Activated CD4-positive, alpha-beta T cell treated with anti-CD3 and anti-CD28 coated beads, Interleukin-2, amount 10 ng/mL, durations not matched to agents 7 days and 5 days (primary cell): Measurements from ENCODE around the gene IL4R. TPM values are rescaled to one million over a fixed set of nuclear protein-coding genes. Genes with fewer than 3 reads are reported as not detected.

Experiments
- CTCF ChIA-PET: fragments of 350-600 bp; sonication (Branson Sonifier 250); formaldehyde crosslinking; loops from one replicate; lab custom pipeline; 2021; ENCODE audit warnings: antibody characterized with exemption; lab: Charles Lee
- POLR2A ChIA-PET: fragments of 350-600 bp; sonication (Branson Sonifier 250); formaldehyde crosslinking; loops from one replicate; lab custom pipeline; 2021; ENCODE audit warnings: antibody characterized with exemption; lab: Charles Lee
- DNase-seq: peaks from one replicate; pipeline ENCODE4 v3.0.0-alpha.2; 2020
- H3K27ac Mint-ChIP-seq: one replicate; pipeline ENCODE4 v1.8.0; 2021; ENCODE audit warnings: mild to moderate bottlenecking, moderate library complexity, mixed read lengths
- H3K27me3 Mint-ChIP-seq: one replicate; pipeline ENCODE4 v1.8.0; 2021; ENCODE audit warnings: mixed read lengths
- H3K36me3 Mint-ChIP-seq: one replicate; pipeline ENCODE4 v1.8.0; 2021; ENCODE audit warnings: low read depth, mixed read lengths
- H3K4me1 Mint-ChIP-seq: one replicate; pipeline ENCODE4 v1.8.0; 2021; ENCODE audit warnings: mixed read lengths
- H3K4me3 Mint-ChIP-seq: one replicate; pipeline ENCODE4 v1.8.0; 2021; ENCODE audit warnings: mild to moderate bottlenecking, moderate library complexity, mixed read lengths
- H3K9me3 Mint-ChIP-seq: one replicate; pipeline ENCODE4 v1.8.0; 2021; ENCODE audit warnings: mixed read lengths
- total RNA-seq, 2 experiments: library from RNA; stranded (reverse); gene quantifications; one replicate each; pipeline ENCODE4 v1.2.3, GENCODE V29; 2021

Gene IL4R
- total RNA-seq, 2 experiments from 2014 or later: 242 to 262 TPM

DNA sequence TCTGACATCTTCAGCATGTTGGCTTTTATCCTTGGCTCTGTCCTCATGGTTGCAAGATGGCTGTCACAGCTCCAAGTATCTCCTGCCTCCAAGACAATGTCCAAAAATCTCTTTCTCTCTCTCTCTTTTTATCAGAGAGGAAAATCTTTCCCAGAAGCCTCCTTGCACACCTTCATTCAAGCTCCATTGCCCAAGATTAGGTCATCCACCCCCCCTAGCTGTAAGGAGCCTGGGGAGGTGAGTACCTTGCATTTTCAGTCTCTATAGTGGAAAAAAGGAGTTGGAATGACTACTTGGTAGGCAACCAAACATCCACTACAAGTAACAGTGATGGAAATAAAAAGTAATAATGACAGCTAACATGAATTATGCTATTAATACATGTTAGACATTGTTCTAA lies 23.2 kb upstream of the IL4R start:
- no peak overlapping the region for H3K4me3 Mint-ChIP-seq
- no peak for DNase-seq
- ChIA-PET POLR2A (no interaction called here), CTCF (interaction anchor here (0.7 to 0.8 kb wide), 2 partner anchors 9 to 77 kb away, joined by 3 read pairs; no protein-coding TSS in a partner anchor)
- no peak overlapping the region for H3K27ac Mint-ChIP-seq
- peaks cover 14% of the 10 kb centered on the region for H3K36me3 Mint-ChIP-seq
- H3K27me3 Mint-ChIP-seq: no peaks in the 10 kb centered on the region
- H3K9me3 Mint-ChIP-seq: peaks cover 5% of the 10 kb centered on the region
- peaks cover 36% of the 10 kb centered on the region for H3K4me1 Mint-ChIP-seq

DNA sequence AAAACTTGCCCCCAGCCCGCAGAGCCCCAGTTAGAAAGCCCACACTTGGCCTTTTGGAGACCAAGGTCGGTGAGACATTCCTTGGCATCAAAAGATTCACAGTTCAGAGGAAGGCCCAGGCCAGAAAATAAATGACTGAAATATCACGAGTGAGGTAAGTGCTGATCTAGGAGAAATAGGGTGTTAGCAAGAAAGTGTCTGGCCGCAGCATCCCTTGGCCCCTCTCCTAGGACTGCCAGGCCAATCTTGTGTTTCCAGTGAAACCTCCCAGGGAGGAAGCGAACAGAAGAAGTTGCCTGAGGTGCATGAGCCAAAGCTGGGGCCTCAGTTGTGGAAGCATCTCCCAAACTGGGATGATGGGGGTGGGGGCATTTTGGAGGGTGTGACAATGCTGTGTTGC lies 22.7 kb upstream of the IL4R start:
- Mint-ChIP-seq H3K27ac (no peak overlapping the region), H3K27me3 (no peaks in the 10 kb centered on the region), H3K4me1 (peaks cover 36% of the 10 kb centered on the region), H3K36me3 (peaks cover 11% of the 10 kb centered on the region), H3K9me3 (peaks cover 5% of the 10 kb centered on the region), H3K4me3 (no peak overlapping the region)
- POLR2A ChIA-PET: no interaction called here
- CTCF ChIA-PET: interaction anchor here (0.7 kb wide), 1 partner anchor 10 kb away, joined by 3 read pairs; no protein-coding TSS in a partner anchor
- no peak for DNase-seq

DNA sequence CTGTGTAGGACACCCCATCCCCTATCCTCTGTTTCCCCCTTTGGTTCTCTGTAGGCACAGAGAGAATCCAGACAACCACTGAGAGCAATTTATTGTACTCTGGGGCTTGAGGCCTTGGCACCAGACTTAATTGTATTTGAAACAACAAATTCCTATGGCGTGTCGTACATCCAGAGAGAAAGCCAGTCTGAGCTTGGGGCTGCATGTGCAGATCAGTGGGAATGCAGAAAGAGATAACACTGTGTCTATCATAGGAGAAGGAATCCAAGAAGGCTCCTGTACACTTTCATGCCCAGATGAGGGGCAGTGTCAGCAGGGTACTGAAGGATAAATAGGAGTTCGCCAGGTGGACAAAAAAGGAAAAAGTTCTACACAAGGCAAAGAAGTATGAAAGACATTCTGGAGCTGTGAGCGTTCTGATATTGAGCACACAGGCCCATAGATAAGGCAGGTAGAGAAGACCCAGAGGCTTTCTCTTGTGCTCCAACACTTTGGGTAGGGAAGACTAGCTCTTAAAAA lies 22.0 kb upstream of the IL4R start:
- DNase-seq: no peak
- ChIA-PET CTCF (no interaction called here), POLR2A (interaction anchor here (0.6 kb wide), 1 partner anchor 258 kb away, joined by 4 read pairs; the partner anchor contains the start of gene KATNIP)
- no peaks in the 10 kb centered on the region for H3K27me3 Mint-ChIP-seq
- peaks cover 33% of the 10 kb centered on the region for H3K4me1 Mint-ChIP-seq
- peaks cover 5% of the 10 kb centered on the region for H3K9me3 Mint-ChIP-seq
- H3K27ac Mint-ChIP-seq: no peak overlapping the region
- H3K36me3 Mint-ChIP-seq: peaks cover 9% of the 10 kb centered on the region
- no peak overlapping the region for H3K4me3 Mint-ChIP-seq

DNA sequence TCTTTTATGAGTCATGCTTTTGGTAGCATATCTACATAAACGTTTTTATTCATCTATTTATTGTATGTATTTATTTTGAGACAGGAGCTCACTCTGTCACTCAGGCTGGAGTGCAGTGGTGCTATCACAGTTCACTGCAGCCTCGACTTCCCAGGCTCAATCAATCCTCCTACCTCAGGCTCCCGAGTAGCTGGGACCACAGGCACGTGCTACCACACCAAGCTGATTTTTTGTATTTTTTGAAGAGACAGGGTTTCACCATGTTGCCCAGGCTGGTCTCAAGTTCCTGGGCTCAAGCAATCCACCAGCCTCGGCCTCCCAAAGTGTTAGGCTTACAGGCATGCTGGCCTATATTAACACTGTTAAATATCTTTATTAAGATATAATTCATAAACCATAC lies 20.4 kb upstream of the IL4R start:
- CTCF ChIA-PET: interaction anchor here (0.9 to 1.5 kb wide), 4 partner anchors 9 to 51 kb away, joined by 3 to 4 read pairs (median 3); no protein-coding TSS in a partner anchor
- Mint-ChIP-seq H3K27ac (no peak overlapping the region), H3K4me1 (peaks cover 27% of the 10 kb centered on the region), H3K36me3 (peaks cover 2% of the 10 kb centered on the region), H3K9me3 (no peaks in the 10 kb centered on the region), H3K4me3 (no peak overlapping the region), H3K27me3 (no peaks in the 10 kb centered on the region)
- DNase-seq: no peak
- POLR2A ChIA-PET: no interaction called here

DNA sequence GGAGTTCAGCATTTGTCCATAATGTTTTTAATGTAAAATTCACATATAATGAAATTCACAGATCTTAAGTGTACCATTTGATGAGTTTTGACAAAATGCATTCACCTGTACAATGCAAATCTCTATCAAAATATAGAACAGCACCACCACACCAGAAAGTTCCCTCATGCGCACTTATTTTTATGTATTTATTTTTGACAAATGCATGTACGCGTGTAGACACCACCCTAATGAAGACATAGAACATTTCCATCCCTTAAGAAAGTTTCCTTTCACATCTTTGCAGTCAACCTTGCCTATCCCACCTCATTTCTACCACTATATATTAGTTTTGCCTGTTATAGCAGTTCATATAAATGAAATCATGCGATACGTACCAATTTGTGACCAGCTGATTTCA lies 15.6 kb upstream of the IL4R start:
- H3K27ac Mint-ChIP-seq: no peak overlapping the region
- H3K27me3 Mint-ChIP-seq: no peaks in the 10 kb centered on the region
- H3K4me3 Mint-ChIP-seq: no peak overlapping the region
- DNase-seq: no peak
- ChIA-PET CTCF (interaction anchor here (1.0 to 1.3 kb wide), 4 partner anchors 9 to 62 kb away, joined by 3 to 4 read pairs (median 3); no protein-coding TSS in a partner anchor), POLR2A (no interaction called here)
- H3K4me1 Mint-ChIP-seq: peaks cover 15% of the 10 kb centered on the region
- peaks cover 3% of the 10 kb centered on the region for H3K36me3 Mint-ChIP-seq
- H3K9me3 Mint-ChIP-seq: peaks cover 3% of the 10 kb centered on the region

DNA sequence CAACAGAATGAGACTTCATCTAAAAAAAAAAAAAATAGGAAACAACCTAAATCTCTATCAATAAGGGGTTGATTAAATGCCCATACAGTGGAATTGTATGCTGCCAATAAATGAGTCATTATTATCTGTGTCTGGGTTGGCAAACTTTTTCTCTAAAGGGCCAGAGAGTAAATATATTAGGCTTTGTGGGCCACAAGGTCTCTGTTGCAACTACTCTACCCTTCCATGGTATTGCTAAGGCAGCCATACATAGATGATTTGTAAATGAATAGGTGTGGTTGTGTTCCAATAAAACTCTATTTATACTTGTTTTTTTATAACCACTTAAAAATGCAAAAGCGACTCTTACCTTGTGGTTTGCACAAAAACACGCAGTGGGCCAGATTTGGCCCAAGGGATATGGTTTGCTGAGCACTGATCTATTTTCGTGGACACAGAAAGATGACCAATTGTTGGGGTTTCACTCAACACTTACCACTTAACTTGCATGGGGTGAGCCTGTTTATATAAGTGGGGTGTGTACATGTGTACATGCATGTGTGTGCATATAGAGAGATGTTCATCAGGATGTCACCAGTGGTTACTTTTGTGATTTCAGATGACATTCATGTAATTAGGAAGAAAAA lies 12.4 kb upstream of the IL4R start:
- peaks cover 9% of the 10 kb centered on the region for H3K9me3 Mint-ChIP-seq
- POLR2A ChIA-PET: no interaction called here
- H3K27me3 Mint-ChIP-seq: peaks cover 5% of the 10 kb centered on the region
- no peak overlapping the region for H3K4me3 Mint-ChIP-seq
- peaks cover 5% of the 10 kb centered on the region for H3K36me3 Mint-ChIP-seq
- DNase-seq: no peak
- H3K4me1 Mint-ChIP-seq: peaks cover 17% of the 10 kb centered on the region
- CTCF ChIA-PET: interaction anchor here (1.2 to 1.8 kb wide), 2 partner anchors 8 to 54 kb away, joined by 4 read pairs; no protein-coding TSS in a partner anchor
- H3K27ac Mint-ChIP-seq: no peak overlapping the region

DNA sequence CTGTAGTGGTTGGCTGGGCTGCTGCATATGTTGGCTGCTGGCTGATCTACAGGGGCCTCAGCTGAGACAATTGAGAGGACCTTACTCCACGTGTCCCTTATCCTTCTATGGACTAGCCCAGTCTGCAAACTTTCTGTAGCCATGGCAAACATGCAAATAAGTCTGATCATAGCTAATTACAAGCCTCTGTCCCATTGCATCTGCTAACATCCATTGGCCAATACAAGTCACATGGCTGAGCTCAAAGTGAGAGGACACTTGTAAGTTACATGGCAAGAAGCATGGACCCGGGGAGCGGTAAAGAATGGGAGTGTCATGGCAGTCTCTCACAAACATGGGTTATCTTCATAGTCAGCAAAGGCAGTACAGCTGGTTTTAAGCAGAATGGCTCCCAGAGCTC lies 11.6 kb upstream of the IL4R start:
- H3K27me3 Mint-ChIP-seq: peaks cover 5% of the 10 kb centered on the region
- H3K4me3 Mint-ChIP-seq: no peak overlapping the region
- DNase-seq: no peak
- POLR2A ChIA-PET: no interaction called here
- H3K36me3 Mint-ChIP-seq: peaks cover 7% of the 10 kb centered on the region
- CTCF ChIA-PET: interaction anchor here (0.6 to 1.8 kb wide), 3 partner anchors 9 to 64 kb away, joined by 4 read pairs; no protein-coding TSS in a partner anchor
- peaks cover 13% of the 10 kb centered on the region for H3K9me3 Mint-ChIP-seq
- no peak overlapping the region for H3K27ac Mint-ChIP-seq
- peaks cover 17% of the 10 kb centered on the region for H3K4me1 Mint-ChIP-seq

DNA sequence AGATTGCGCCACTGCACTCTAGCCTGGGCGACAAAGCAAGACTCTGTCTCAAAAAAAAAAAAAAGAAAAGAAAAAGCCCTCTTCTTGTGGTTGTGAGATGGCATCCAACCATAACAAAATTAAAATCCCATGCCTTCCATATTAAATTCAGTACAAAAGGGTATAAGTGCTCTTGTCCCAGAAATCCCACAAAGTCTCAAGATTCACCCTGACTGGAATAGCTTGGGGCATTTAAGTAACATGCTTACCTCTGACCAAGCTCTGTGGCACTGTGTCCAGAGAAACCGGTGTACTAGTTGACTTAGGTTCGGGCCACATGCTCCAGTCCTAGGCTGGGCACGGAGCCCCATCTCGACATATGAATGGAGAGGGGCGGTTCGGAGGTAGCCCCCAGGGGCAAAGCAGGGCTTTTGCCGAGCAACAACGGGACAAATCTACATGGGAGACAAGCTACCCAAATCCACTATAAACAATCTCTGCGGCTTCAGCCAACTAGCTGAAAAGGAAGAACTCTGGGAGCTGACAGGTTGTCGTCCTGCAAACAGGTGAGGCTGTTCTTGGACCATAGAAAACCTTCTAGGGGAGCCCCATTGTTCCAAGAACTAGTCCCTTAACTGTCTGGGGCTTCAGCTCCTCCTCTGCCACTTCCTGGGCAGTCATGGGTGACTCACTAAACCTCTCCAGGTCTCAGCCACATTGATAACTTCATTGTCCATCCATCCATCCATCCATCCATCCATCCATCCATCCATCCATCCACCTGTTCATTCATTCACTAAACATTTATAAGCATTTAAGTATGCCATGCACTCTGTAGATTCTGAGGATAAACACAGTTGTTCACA lies 10.3 kb upstream of the IL4R start:
- ChIA-PET POLR2A (no interaction called here), CTCF (interaction anchor here (1.0 to 2.1 kb wide), 6 partner anchors 10 to 65 kb away, joined by 3 to 7 read pairs (median 4); no protein-coding TSS in a partner anchor)
- peaks cover 7% of the 10 kb centered on the region for H3K36me3 Mint-ChIP-seq
- peaks cover 5% of the 10 kb centered on the region for H3K27me3 Mint-ChIP-seq
- H3K9me3 Mint-ChIP-seq: peaks cover 14% of the 10 kb centered on the region
- peaks cover 17% of the 10 kb centered on the region for H3K4me1 Mint-ChIP-seq
- peak; percentile 3 for DNase-seq
- no peak overlapping the region for H3K4me3 Mint-ChIP-seq
- no peak overlapping the region for H3K27ac Mint-ChIP-seq

DNA sequence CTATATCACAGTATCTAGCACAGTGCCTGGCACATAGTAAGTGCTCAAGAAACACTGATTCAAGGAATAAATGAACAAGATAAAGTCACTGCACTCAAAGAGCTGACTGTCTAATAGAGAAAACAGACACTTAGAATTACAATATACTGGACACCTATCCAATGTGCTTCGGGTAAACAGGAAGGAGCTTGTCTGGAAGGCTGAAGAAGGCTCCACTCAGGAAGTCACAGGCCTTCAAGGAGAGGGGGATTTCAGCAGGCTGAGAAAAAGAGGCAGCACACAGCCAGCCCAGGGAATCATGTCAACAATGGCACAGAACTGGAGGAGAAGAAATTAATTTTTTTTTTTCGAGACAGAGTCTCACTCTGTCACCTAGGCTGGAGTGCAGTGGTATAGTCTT lies 9.7 kb upstream of the IL4R start:
- Mint-ChIP-seq H3K27ac (no peak overlapping the region), H3K9me3 (peaks cover 19% of the 10 kb centered on the region), H3K4me1 (peaks cover 16% of the 10 kb centered on the region), H3K27me3 (peaks cover 5% of the 10 kb centered on the region), H3K36me3 (peaks cover 7% of the 10 kb centered on the region), H3K4me3 (no peak overlapping the region)
- peak; percentile 2 for DNase-seq
- CTCF ChIA-PET: interaction anchor here (1.0 to 2.1 kb wide), 5 partner anchors 11 to 64 kb away, joined by 3 to 7 read pairs (median 4); no protein-coding TSS in a partner anchor
- POLR2A ChIA-PET: no interaction called here

DNA sequence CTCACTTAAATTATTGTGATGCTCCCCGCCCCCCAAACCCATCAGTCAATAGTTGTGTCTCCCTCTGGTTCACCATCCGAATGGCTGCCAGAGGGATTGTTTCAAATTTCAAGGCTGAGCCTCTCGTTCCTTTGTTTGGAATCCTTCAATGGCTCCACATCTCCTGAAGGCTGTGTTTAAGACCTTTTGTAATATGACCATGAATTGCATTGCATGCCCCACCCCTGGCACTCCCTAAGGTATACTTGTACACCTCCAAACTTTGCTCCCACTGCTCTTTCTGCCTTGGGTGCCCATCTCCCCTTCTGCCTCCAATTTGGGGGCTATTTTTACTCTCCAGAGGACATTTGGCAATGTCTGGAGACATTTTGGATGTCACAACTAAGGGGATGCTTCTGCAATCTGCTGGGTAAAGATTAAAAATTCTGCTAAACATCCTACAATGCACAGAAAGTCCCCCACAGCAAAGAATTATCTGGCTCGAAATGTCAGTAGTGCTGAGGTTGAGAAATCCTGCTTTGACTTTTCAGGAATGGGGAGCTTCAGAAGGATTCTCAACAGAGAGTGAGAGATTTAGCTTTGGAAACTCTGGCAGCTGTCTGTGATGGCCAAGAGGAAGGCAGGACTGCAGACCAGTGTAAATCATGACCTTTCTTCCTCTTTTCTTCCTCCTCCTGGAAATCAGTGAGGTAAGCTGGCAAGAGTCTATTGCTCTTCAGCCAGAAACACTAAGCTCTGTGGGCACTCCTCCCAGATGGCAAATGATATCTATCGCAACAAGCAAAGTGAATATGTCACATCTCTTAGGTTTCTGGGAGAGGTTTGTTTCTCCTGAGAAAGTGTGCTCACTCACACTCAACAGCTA lies 8.7 kb upstream of the IL4R start:
- peaks cover 16% of the 10 kb centered on the region for H3K9me3 Mint-ChIP-seq
- peaks cover 7% of the 10 kb centered on the region for H3K27me3 Mint-ChIP-seq
- CTCF ChIA-PET: interaction anchor here (0.6 to 2.1 kb wide), 6 partner anchors 11 to 47 kb away, joined by 3 to 7 read pairs (median 4); no protein-coding TSS in a partner anchor
- POLR2A ChIA-PET: no interaction called here
- H3K4me1 Mint-ChIP-seq: peaks cover 12% of the 10 kb centered on the region
- peaks cover 4% of the 10 kb centered on the region for H3K36me3 Mint-ChIP-seq
- peak; percentile 4 for DNase-seq
- H3K4me3 Mint-ChIP-seq: no peak overlapping the region
- H3K27ac Mint-ChIP-seq: no peak overlapping the region

DNA sequence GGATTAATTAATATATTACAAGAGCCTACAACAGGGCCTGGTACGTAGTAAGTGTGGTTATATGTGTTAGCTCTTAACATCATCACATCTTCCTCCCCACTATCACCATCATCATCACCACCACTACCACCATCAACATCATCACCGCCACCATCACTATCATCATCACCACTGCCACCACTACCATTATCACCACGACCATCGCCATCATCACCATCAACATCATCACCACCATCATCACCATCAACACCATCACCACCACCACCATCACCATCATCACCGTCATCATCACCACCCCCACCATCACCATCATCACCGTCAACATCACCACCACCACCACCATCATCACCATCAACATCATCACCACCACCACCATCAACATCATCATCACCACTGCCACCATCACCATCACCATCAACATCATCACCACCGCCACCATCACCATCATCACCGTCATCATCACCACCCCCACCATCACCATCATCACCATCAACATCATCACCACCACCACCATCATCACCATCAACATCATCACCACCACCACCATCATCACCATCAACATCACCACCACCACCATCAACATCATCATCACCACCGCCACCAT lies 7.8 kb upstream of the IL4R start:
- H3K4me1 Mint-ChIP-seq: peaks cover 12% of the 10 kb centered on the region
- no peak overlapping the region for H3K27ac Mint-ChIP-seq
- H3K36me3 Mint-ChIP-seq: peaks cover 4% of the 10 kb centered on the region
- DNase-seq: no peak
- peaks cover 11% of the 10 kb centered on the region for H3K27me3 Mint-ChIP-seq
- peaks cover 16% of the 10 kb centered on the region for H3K9me3 Mint-ChIP-seq
- CTCF ChIA-PET: interaction anchor here (1.0 to 1.8 kb wide), 4 partner anchors 10 to 24 kb away, joined by 3 to 5 read pairs (median 4); no protein-coding TSS in a partner anchor
- POLR2A ChIA-PET: no interaction called here
- H3K4me3 Mint-ChIP-seq: no peak overlapping the region
